ENCODE data around the gene PIK3CG.
"Not testable (repeated sequence)": the region's sequence is repeated elsewhere in the genome, so short reads cannot be mapped to it uniquely, and the experiment has no call there.

Gene PIK3CG

DNA sequence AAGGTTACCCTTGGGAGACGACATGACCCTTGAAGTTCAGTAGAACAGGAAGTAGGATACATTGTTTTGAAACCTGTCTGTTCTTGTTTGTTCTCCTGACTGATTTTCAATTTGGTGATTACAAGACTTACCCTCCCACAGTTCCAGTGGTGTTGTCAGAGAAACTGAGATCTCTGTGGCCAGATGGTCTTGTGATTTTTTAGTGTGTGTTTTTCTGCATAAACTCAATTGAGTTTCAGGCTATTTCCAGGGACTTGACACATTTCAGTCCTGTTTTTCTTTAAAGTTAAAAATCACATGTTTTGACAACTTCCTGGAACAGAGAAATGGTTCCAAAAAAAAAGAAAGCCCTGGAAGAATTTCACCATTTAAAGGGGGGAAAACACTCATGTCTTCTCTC, 22.3 kb downstream of the PIK3CG start:
- DNase-seq (ENCODE audit: low spot score), result no peak

DNA sequence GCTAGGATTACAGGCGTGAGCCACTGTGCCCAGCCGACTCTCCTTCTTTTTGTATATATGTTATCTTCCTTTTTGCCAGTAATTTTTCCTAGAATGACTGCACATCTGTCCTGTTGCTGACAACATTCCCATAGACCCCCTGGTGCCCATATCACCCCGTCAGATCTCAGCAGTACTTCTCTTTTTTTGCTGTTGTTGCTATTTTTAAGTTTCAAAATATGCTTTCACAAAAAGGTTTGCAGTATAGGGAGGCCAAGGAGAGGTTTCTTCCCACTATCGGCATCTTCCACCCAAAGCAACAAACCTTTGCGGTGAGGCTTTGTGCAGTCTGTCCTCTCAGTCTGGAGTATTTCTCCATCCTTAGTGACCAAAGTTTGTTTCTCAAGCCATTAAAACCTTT, 23.1 kb downstream of the PIK3CG start:
- no peak for DNase-seq (ENCODE audit: low spot score)

DNA sequence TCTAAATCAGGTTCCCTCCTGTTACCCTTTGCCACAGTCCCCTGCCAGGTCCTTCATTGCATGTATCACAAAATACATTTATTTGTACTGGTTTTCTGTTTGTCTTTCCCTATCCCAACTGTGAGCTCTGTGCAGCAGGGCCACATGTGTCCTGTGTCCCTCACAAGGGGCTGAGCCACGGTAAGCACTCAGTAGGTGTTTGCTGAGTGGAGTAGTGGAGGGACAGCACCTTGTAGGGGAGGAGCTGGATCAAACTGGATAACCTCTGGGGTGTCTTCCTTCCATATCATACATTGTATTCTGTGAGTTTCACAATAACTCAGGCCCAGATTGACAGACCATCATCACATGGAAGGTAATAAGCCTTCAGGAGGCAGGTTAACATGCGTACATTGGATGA, 25.9 kb downstream of the PIK3CG start:
- DNase-seq (ENCODE audit: low spot score), result no peak

DNA sequence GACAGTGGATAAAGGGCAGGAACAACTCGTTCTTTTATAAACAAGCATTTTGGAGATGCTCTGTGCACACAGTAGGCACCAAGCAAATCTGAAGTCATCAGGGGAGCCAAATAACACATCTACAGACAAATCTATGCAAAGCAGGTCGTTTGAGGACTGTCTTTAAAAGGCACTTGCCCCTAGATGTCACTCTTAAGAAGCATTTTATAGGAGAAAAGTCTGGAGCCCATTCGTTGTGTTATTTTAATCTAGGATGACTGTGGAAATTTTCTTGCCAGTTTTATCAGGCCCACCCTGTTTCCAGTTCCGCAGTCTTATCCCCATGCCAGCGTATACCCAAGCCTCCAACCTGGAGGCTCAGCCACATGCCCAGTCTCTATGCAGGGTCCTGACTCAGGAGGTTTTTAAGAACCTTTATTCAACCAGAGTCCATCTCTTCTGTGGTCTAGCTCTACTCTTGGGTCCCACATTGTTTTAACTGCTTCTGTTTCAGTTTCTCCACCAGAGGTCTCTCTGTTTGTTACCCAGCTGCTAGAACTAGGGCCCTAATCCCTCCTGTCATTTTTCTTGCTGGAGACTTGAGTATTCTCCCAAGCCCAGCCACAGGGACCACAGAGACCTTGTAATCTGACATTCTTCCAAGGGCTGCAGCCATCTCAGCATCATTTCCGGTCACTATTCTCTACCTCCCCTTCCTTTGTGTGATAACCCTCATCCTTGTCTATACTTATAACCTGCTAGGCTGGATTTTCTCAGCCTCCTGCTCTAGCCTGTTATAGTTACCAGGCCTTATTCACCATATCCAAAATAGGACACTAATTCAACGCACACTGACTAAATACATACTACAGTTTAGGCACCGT, 26.7 kb downstream of the PIK3CG start:
- no peak for DNase-seq (ENCODE audit: low spot score)

GRCh38 chr7:106893591-106893990, 28.5 kb downstream of the PIK3CG start:
- no peak for DNase-seq (ENCODE audit: low spot score)

GRCh38 chr7:106895246-106895864, 30.3 kb downstream of the PIK3CG start:
- DNase-seq (ENCODE audit: low spot score), result no peak

- no peak for DNase-seq (ENCODE audit: low spot score)
Measured at GRCh38 chr7:106896231-106896630, 31.1 kb downstream of the PIK3CG start.

- DNase-seq (ENCODE audit: low spot score), result not testable (repeated sequence)
Measured at GRCh38 chr7:106897553-106897952, 32.5 kb downstream of the PIK3CG start.

- DNase-seq (ENCODE audit: low spot score), result not testable (repeated sequence)
Measured at GRCh38 chr7:106898967-106899366, 33.9 kb downstream of the PIK3CG start.

DNA sequence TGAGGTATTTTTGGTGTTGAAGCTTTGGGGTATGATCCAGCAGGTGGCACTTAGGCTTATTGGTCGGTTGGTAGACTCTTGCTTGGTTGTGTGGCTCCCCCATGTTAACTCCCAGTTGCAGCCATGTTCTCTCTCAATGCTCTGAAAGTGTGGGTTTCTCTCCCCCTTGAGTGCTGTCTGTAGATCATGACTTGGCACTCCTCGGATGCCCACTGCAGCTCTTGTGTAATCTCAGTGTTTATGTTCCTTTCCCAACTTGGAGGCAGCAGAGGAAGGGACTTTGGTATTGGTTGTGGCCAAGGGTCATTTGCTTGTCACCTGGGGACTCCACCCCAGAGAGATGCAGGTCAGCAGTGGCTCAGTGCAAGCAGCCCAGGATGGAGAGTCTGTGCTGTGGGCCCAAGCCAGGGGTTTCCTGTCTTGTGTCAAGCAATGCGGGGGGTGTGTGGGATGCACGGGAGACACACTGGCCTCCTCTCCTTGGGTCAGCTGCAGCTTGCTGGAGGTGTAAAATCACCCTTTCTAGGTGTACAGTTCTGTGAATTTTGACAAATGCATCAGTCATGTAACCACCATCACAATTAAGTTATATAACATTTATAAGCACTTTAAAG, 36.9 kb downstream of the PIK3CG start:
- no peak for DNase-seq (ENCODE audit: low spot score)

GRCh38 chr7:106905734-106906133, 40.7 kb downstream of the PIK3CG start:
- DNase-seq (ENCODE audit: low spot score), result no peak

- no peak for DNase-seq (ENCODE audit: low spot score)
Measured at GRCh38 chr7:106911959-106912358, 46.9 kb downstream of the PIK3CG start.

- DNase-seq (ENCODE audit: low spot score), result no peak
Measured at GRCh38 chr7:106914018-106914607, 49.0 kb downstream of the PIK3CG start.

DNA sequence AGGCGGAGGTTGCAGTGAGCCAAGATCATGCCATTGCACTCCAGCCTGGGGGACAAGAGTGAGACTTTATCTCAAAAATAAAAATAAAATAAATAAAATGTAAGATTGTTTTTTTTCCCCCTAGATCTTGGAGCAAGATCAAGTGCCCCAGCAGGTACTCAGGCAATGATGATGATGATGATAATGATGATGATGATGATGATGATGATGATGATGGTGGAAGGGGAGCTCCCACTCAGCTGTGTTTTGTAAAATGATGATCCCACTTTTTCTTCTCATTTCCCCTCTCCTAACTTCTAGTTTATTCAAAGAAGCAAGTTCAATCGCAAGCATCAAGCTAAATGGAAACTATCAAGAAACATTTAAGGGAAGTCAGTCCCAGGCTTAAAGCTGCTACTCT, 50.3 kb downstream of the PIK3CG start:
- no peak for DNase-seq (ENCODE audit: low spot score)

DNA sequence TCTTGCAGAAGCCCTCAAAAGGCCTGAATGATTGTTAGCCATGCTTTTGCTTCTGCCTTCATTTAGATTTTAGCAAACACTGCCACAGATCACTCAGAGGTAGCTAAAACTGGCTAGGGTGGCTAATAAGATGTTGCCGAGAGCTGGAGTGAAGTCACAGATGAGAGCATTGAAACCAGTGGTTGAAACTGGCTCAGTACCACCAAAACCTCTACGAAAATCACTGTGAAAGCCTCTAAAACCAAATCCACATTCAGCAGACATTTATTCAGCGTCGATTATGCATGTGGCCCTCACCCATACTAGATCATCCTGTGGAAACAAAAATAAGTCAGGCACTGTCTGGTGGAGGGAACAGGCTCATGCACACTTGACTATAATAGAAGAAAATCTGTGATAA, 50.8 kb downstream of the PIK3CG start:
- DNase-seq (ENCODE audit: low spot score), result no peak

DNA sequence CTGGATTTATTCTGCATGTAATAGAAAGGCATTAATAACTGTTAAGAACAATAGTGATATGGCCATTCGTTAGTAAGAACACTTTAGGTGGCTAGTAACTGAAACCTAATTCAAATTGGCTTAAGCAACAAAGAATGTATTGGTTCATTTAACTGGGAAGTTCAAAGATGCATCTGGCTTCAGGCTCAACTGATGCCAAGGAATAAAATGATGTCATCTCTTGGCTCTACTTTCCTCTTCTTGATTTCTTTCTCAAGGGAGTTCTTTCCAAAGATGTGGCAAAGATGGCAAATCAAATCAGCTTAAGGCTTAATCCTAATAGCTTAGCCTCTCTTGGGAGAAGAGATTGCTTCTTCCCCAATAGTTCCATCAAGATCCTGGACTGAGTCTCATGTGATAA, 51.6 kb downstream of the PIK3CG start:
- no peak for DNase-seq (ENCODE audit: low spot score)

DNA sequence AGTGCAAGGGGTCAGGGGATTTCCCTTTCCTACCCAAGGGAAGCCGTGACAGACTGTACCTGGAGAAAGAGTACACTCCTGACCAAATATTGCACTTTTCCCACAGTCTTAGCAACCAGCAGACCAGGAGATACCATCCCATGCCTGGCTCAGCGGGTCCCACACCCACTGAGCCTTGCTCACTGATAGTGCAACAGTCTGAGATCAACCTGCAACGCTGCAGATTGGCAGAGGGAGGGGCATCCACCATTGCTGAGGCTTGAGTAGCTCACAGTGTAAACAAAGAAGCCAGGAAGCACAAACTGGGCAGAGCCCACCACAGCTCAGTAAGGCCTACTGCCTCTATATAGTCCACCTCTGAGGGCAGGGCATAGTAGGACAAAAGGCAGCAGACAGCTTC, 53.9 kb downstream of the PIK3CG start:
- no peak for DNase-seq (ENCODE audit: low spot score)

DNA sequence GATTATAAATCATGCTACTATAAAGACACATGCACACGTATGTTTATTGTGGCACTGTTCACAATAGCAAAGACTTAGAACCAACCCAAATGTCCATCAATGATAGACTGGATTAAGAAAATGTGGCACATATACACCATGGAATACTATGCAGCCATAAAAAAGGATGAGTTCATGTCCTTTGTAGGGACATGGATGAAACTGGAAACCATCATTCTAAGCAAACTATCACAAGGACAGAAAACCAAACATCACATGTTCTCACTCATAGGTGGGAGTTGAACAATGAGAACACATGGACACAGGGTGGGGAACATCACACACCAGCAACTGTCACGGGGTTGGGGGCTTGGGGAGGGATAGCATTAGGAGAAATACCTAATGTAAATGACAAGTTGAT, 59.4 kb downstream of the PIK3CG start:
- not testable (repeated sequence) for DNase-seq (ENCODE audit: low spot score)

- no peak for DNase-seq (ENCODE audit: low spot score)
Measured at GRCh38 chr7:106926892-106927291, 61.8 kb downstream of the PIK3CG start.

DNA sequence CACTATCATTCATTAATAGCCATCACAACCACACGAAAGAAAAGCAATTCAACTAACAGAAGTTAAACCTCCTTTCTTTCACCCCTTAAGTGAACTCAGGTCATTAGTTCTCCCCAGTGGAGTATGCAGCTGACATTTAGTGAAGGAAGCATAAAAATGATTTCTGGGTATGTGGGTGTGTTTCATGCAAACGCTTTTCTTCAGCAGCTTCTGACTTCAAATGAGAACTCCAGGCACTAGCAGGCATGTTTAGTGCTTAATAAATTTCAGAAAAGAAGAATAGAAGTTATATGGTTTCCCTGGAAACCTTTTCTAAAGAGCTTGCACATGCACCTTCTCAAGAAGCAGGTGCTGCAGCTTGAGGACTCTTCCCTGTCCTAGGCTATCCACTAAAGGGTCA, 62.5 kb downstream of the PIK3CG start:
- DNase-seq (ENCODE audit: low spot score), result no peak

- not testable (repeated sequence) for DNase-seq (ENCODE audit: low spot score)
Measured at GRCh38 chr7:106929616-106930015, 64.5 kb downstream of the PIK3CG start.

DNA sequence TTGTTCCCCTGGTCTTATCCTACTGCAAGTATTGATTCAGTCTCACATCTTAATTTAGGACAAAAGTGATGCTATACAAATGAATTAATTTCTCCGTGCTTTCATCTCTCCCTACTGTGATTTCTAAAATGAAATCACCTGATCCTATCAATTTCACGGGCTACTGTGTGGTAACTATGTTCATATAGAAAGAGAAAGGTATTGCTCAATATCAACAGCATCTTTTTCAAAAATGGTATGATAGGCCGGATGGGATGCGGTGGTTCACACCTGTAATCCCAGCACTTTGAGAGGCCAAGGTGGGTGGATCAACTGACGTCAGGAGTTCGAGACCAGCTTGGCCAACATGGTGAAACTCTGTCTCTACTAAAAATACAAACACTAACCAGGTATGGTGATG, 71.2 kb downstream of the PIK3CG start:
- DNase-seq (ENCODE audit: low spot score), result no peak

DNA sequence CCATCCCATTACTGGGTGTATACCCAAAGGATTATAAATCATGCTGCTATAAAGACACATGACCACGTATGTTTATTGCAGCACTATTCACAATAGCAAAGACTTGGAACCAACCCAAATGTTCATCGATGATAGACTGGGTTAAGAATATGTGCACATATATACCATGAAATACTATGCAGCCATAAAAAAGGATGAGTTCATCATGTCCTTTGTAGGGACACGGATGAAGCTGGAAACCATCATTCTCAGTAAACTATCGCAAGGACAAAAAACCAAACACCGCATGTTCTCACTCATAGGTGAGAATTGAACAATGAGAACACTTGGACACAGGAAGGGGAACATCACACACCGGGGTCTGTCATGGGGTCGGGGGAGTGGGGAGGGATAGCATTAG, 73.0 kb downstream of the PIK3CG start:
- DNase-seq (ENCODE audit: low spot score), result not testable (repeated sequence)

All from left forelimb (tissue), 1 donor.